Measurements from ENCODE around the gene VAMP4.
"Not testable (repeated sequence)": the region's sequence is repeated elsewhere in the genome, so short reads cannot be mapped to it uniquely, and the experiment has no call there.

The VAMP4 gene

DNA sequence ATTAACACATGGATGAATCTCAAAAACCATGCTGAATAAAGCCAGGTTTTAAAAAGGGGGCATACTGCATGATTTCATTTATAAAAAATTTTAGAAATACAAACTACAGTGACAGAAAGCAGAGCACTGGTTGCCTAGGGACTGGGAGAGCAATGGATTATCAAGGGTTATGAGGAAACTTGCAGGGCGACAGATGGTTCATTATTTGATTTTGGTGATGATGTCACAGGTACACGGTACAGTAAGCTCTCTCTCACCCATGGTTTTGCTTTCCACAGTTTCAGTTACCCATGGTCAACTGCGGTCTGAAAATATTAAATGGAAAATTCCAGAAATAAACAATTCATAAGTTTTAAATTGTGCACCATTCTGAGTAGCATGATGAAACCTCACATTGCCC is 14.1 kb downstream of the VAMP4 start:
- Histone ChIP-seq H3K36me3 (ENCODE audit: insufficient read depth) (no peaks in the 10 kb centered on the region), H4K20me1 (ENCODE audit: insufficient read depth) (no peaks in the 10 kb centered on the region), H3K79me2 (ENCODE audit: insufficient read depth, low read depth) (no peaks in the 10 kb centered on the region), H3K4me3 (IDR thresholded peaks at IDR 0.05; ENCODE audit: insufficient read depth, low read depth, low read length) (no peak overlapping the region), H3K27ac (no peak overlapping the region), H3K27me3 (ENCODE audit: insufficient read depth, low read depth) (no peaks in the 10 kb centered on the region), H3K4me2 (no peak overlapping the region), H2AFZ (ENCODE audit: low read depth) (no peak overlapping the region), H3K9ac (no peak overlapping the region), H3K4me1 (ENCODE audit: low read depth, poor library complexity, severe bottlenecking) (no peaks in the 10 kb centered on the region)
- TF ChIP-seq CTCF (conservative IDR thresholded peaks at IDR 0.05; ENCODE audit: low read depth, low read length): no peak

GRCh38 chr1:171723180-171723579 is 18.7 kb downstream of the VAMP4 start:
- not testable (repeated sequence) for H3K9ac ChIP-seq; H4K20me1 ChIP-seq (ENCODE audit: insufficient read depth); H3K4me1 ChIP-seq (ENCODE audit: low read depth, poor library complexity, severe bottlenecking); H3K27me3 ChIP-seq (ENCODE audit: insufficient read depth, low read depth); H3K36me3 ChIP-seq (ENCODE audit: insufficient read depth); H3K4me2 ChIP-seq; H3K27ac ChIP-seq; H3K4me3 ChIP-seq (IDR thresholded peaks at IDR 0.05; ENCODE audit: insufficient read depth, low read depth, low read length); H3K79me2 ChIP-seq (ENCODE audit: insufficient read depth, low read depth); H2AFZ ChIP-seq (ENCODE audit: low read depth)

- no peaks in the 10 kb centered on the region for H3K4me1 ChIP-seq (ENCODE audit: low read depth, poor library complexity, severe bottlenecking)
- no peak overlapping the region for H2AFZ ChIP-seq (ENCODE audit: low read depth)
- no peaks in the 10 kb centered on the region for H3K79me2 ChIP-seq (ENCODE audit: insufficient read depth, low read depth)
- no peak overlapping the region for H3K27ac ChIP-seq
- H3K36me3 ChIP-seq (ENCODE audit: insufficient read depth): no peaks in the 10 kb centered on the region
- H3K9ac ChIP-seq: no peak overlapping the region
- no peaks in the 10 kb centered on the region for H3K27me3 ChIP-seq (ENCODE audit: insufficient read depth, low read depth)
- H4K20me1 ChIP-seq (ENCODE audit: insufficient read depth): no peaks in the 10 kb centered on the region
- H3K4me2 ChIP-seq: no peak overlapping the region
- no peak overlapping the region for H3K4me3 ChIP-seq (IDR thresholded peaks at IDR 0.05; ENCODE audit: insufficient read depth, low read depth, low read length)
- TF ChIP-seq CTCF (conservative IDR thresholded peaks at IDR 0.05; ENCODE audit: low read depth, low read length): no peak
Observed at GRCh38 chr1:171718848-171719247, 23.0 kb downstream of the VAMP4 start.

- Histone ChIP-seq H3K4me3 (IDR thresholded peaks at IDR 0.05; ENCODE audit: insufficient read depth, low read depth, low read length) (no peak overlapping the region), H3K9ac (no peak overlapping the region), H3K4me2 (no peak overlapping the region), H3K79me2 (ENCODE audit: insufficient read depth, low read depth) (no peaks in the 10 kb centered on the region), H3K27me3 (ENCODE audit: insufficient read depth, low read depth) (no peaks in the 10 kb centered on the region), H2AFZ (ENCODE audit: low read depth) (no peak overlapping the region), H3K36me3 (ENCODE audit: insufficient read depth) (no peaks in the 10 kb centered on the region), H3K4me1 (ENCODE audit: low read depth, poor library complexity, severe bottlenecking) (no peaks in the 10 kb centered on the region), H3K27ac (no peak overlapping the region), H4K20me1 (ENCODE audit: insufficient read depth) (no peaks in the 10 kb centered on the region)
- TF ChIP-seq CTCF (conservative IDR thresholded peaks at IDR 0.05; ENCODE audit: low read depth, low read length): no peak
Observed at GRCh38 chr1:171718216-171718615, 23.6 kb downstream of the VAMP4 start.

GRCh38 chr1:171717062-171717718 is 24.7 kb downstream of the VAMP4 start:
- H3K36me3 ChIP-seq (ENCODE audit: insufficient read depth): no peaks in the 10 kb centered on the region
- no peak overlapping the region for H3K4me3 ChIP-seq (IDR thresholded peaks at IDR 0.05; ENCODE audit: insufficient read depth, low read depth, low read length)
- no peaks in the 10 kb centered on the region for H3K79me2 ChIP-seq (ENCODE audit: insufficient read depth, low read depth)
- no peak overlapping the region for H3K27ac ChIP-seq
- no peak overlapping the region for H3K9ac ChIP-seq
- no peaks in the 10 kb centered on the region for H3K27me3 ChIP-seq (ENCODE audit: insufficient read depth, low read depth)
- H3K4me2 ChIP-seq: no peak overlapping the region
- H3K4me1 ChIP-seq (ENCODE audit: low read depth, poor library complexity, severe bottlenecking): no peaks in the 10 kb centered on the region
- H4K20me1 ChIP-seq (ENCODE audit: insufficient read depth): no peaks in the 10 kb centered on the region
- no peak for TF ChIP-seq CTCF (conservative IDR thresholded peaks at IDR 0.05; ENCODE audit: low read depth, low read length)
- H2AFZ ChIP-seq (ENCODE audit: low read depth): no peak overlapping the region

Data from KMS-11 (cell line).